Nephron (organoid): ENCODE results near the gene AP2S1.

Experiments used
- H3K27ac Mint-ChIP-seq, 3 experiments: 2 replicates each; pipeline ENCODE4 v1.8.0; 2020; ENCODE audit warnings: mixed read lengths in 3 of 3, mild to moderate bottlenecking in 2 of 3, moderate library complexity in 1 of 3
- H3K27me3 Mint-ChIP-seq: 2 replicates; pipeline ENCODE4 v1.8.0; 2021; ENCODE audit warnings: low read depth, mild to moderate bottlenecking, moderate library complexity, mixed read lengths
- H3K36me3 Mint-ChIP-seq: 2 replicates; pipeline ENCODE4 v1.8.0; 2020; ENCODE audit warnings: low read depth, mixed read lengths
- H3K4me1 Mint-ChIP-seq: 2 replicates; pipeline ENCODE4 v1.8.0; 2020; ENCODE audit warnings: mixed read lengths
- H3K4me3 Mint-ChIP-seq, 3 experiments: 2 replicates each; pipeline ENCODE4 v1.8.0; 2020; ENCODE audit warnings: mild to moderate bottlenecking in 3 of 3, mixed read lengths in 3 of 3, moderate library complexity in 2 of 3
- H3K9me3 Mint-ChIP-seq: 2 replicates; pipeline ENCODE4 v1.8.0; 2020; ENCODE audit warnings: mixed read lengths
- TF ChIP-seq, protein P1 (sequence below), 3 experiments: fragments of 200-600 bp; sonication (generic); IDR thresholded peaks; one replicate each; pipeline ENCODE4 v1.5.0; 2021; ENCODE audit warnings: antibody characterized with exemption in 3 of 3; ENCODE audit not compliant: unreplicated experiment in 3 of 3

The AP2S1 gene

DNA sequence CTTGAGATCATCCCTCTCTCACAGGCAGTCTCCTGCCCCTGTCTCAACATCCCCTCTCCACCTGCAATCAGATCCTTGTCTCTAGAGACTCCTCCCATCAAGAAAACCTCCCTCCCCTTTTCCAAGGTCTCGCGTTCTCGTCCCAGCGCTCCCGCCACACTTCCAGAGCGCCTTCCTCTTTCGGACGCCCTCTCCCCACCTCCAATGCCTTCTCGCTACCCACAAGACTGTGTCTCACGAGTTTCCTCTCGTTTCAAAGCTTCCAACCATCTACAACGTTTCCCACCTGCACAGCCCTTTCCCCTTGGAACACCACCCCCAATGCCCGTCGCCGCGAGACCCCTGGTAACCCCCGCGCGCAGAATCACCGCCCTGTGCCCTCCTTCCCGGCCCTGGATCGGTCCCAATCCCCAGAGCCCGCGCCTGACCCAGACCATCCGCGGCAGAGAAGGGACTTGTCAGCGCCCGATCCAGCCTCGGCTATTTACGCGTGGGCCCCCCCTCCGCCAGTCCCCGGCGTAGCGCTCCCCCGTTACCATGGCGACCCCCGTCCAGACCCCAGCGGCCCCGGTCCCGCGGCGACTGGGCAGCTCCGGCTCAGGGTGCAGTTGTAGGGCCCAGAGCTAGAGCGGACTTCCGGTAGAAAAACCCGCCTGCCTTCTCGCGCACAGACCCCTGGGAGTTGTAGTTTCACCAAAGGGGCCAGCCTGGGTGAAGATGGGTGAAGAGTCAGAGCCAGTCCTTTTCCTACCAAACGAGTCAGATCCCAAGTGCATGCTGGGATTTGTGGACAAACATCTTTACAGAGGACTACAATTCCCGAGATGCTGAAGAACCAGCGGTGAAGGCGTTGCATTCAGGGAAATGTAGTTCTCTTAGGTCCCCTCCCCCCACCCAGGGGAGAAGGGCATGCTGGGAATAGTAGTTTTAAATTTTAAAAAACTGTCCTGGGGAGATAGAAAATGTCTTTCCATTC lies at the start of gene AP2S1:
AP2S1 (minus strand) TSS at position 619 of the 976 bp plus-strand sequence; CDS start at position 539, 80 bp downstream.
- H3K36me3 Mint-ChIP-seq, result peaks cover 10% of the 10 kb centered on the region
- TF ChIP-seq, protein P1, sequence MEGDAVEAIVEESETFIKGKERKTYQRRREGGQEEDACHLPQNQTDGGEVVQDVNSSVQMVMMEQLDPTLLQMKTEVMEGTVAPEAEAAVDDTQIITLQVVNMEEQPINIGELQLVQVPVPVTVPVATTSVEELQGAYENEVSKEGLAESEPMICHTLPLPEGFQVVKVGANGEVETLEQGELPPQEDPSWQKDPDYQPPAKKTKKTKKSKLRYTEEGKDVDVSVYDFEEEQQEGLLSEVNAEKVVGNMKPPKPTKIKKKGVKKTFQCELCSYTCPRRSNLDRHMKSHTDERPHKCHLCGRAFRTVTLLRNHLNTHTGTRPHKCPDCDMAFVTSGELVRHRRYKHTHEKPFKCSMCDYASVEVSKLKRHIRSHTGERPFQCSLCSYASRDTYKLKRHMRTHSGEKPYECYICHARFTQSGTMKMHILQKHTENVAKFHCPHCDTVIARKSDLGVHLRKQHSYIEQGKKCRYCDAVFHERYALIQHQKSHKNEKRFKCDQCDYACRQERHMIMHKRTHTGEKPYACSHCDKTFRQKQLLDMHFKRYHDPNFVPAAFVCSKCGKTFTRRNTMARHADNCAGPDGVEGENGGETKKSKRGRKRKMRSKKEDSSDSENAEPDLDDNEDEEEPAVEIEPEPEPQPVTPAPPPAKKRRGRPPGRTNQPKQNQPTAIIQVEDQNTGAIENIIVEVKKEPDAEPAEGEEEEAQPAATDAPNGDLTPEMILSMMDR (IDR thresholded peaks at IDR 0.05; ENCODE audit: unreplicated experiment in 3 of 3), result no peak
- H3K4me1 Mint-ChIP-seq, result peaks cover 19% of the 10 kb centered on the region
- H3K27ac Mint-ChIP-seq, result peak within 1 kb of the TSS; percentile 94 to 98 (median 95)
- no peaks in the 10 kb centered on the region for H3K27me3 Mint-ChIP-seq
- H3K4me3 Mint-ChIP-seq, result peak within 1 kb of the TSS; percentile 90 to 97 (median 95)
- H3K9me3 Mint-ChIP-seq, result no peaks in the 10 kb centered on the region

DNA sequence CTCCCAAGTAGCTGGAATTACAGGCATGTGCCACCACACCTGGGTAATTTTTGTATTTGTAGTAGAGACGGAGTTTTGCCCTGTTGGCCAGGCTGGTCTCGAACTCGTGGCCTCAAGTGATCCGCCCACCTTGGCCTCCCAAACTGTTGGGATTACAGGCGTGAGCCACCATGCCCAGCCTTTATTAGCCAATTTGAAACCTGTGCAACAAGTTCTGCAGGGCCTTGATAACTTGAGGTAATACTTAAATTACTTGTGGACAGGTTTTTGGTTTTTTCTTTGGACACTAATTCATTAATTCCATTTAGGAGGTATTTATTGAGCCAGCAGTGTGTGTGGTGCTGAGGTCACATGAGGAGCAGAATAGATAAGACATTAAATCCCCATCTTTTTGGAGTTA lies 49.7 kb upstream of the AP2S1 start:
- Mint-ChIP-seq H3K4me3 (no peak overlapping the region), H3K36me3 (no peaks in the 10 kb centered on the region), H3K9me3 (no peaks in the 10 kb centered on the region), H3K4me1 (peaks cover 67% of the 10 kb centered on the region), H3K27ac (peak overlapping the region in 2 of 3 experiments; percentile 88 to 96), H3K27me3 (no peaks in the 10 kb centered on the region)
- TF ChIP-seq, protein P1 (IDR thresholded peaks at IDR 0.05; ENCODE audit: unreplicated experiment in 3 of 3), result no peak

DNA sequence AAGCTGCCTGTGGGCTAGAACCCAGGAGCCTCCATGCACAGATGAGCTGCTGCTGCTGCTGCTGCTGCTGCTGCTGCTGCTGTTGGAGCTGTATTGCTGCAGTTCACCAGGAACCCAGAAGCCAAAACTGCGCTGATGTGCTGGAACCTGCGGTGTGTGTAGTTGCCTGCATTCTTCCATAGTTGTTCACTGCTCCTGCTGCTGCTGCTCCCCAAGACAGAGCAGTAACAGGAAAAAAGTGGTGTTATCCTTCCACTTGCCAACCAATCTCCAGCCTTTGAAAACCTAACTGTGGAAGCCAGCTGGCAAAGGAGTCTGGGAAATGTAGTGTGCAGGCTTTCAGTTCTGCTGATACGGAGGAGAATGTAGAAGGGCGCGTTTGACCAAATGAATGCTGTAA lies 48.1 kb upstream of the AP2S1 start:
- H3K4me3 Mint-ChIP-seq, result no peak overlapping the region
- no peaks in the 10 kb centered on the region for H3K9me3 Mint-ChIP-seq
- peaks cover 4% of the 10 kb centered on the region for H3K36me3 Mint-ChIP-seq
- H3K27ac Mint-ChIP-seq, result peak overlapping the region; percentile 26 to 41 (median 32)
- H3K27me3 Mint-ChIP-seq, result no peaks in the 10 kb centered on the region
- peaks cover 63% of the 10 kb centered on the region for H3K4me1 Mint-ChIP-seq
- TF ChIP-seq, protein P1 (IDR thresholded peaks at IDR 0.05; ENCODE audit: unreplicated experiment in 3 of 3), result no peak

DNA sequence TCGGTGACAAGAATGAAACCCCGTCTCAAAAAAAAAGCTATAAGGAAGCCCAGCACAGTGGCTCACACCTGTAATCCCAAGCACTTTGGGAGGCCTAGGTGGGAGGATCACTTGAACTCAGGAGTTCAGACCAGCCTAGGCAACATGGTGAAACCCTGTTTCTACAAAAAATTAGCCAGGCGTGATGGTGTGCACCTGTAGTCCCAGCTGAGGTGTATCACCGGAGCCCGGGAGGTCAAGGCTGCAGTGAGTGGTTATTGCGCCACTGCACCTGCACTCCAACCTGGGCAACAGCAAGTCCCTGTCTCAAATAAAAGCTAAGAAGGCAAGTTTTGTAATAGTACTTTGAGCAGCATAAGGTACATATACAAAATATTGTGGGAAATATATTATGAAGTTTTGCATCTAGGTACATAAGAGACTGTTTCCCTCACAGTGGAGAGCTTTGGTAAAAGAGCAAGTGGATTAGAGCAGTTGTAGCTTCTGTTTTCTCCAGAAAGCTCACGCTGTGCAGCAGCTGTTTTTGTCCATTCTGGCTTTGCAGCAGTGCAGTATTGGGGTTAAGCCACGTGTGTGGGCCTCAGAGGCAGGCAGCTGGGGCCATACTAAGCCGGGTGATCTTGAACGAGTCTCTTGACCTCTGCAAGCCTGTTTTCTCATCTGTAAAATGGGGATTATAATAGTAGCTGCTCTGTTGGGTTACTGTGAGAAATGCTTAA lies 45.6 kb upstream of the AP2S1 start:
- H3K9me3 Mint-ChIP-seq, result no peaks in the 10 kb centered on the region
- no peaks in the 10 kb centered on the region for H3K27me3 Mint-ChIP-seq
- peak overlapping the region; percentile 56 to 67 (median 66) for H3K27ac Mint-ChIP-seq
- H3K36me3 Mint-ChIP-seq, result peaks cover 8% of the 10 kb centered on the region
- H3K4me1 Mint-ChIP-seq, result peaks cover 49% of the 10 kb centered on the region
- no peak overlapping the region for H3K4me3 Mint-ChIP-seq
- TF ChIP-seq, protein P1 (IDR thresholded peaks at IDR 0.05; ENCODE audit: unreplicated experiment in 3 of 3), result no peak

DNA sequence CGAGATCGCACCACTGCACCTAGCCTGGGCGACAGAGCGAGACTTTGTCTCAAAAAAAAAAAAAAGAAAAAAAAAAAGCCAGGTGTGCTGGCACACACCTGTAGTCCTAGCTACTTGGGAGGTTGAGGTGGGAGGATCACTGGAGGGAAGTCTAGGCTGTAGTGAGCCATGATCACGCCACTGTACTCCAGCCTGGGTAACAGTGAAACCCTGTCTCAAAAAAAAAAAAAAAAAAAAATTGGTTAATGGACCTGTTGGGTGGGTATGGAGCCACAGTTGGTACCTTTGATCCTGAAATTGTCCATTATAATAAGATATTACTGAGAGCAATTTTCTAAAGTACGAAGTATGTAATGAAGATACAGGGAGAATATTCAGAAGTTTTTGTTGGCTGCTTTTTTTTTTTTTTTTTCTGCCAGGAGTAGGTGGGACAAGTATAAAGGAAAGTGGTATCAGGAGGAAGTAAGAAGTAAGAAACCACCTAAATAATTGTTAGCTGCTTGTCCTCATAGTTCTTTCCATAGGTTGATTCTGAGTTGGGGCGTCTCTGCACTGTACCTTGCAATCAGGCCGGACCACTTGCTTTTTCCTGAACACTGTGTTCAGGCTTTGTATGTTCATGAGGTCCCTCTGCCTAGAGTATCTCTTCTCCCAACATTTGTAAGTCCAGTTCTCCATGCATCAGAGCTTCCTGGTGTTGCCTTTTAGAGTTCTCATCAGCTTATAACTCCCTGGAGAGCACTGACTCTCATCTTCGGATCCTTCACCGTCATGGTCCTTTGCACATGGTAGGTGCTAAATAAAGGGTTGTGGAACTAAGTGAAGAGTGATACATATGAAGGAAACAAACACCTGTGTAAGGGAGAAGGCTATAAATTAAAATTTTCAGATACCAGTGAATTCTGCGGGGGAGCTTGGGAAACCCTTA lies 41.9 kb upstream of the AP2S1 start:
- Mint-ChIP-seq H3K27me3 (no peaks in the 10 kb centered on the region), H3K36me3 (peaks cover 11% of the 10 kb centered on the region), H3K27ac (peak overlapping the region in 1 of 3 experiments; percentile 32), H3K4me3 (no peak overlapping the region), H3K9me3 (peaks cover 2% of the 10 kb centered on the region), H3K4me1 (peaks cover 37% of the 10 kb centered on the region)
- TF ChIP-seq, protein P1 (IDR thresholded peaks at IDR 0.05; ENCODE audit: unreplicated experiment in 3 of 3), result no peak
